ENCODE measurements around the gene CD300C. TPM values are rescaled to one million over a fixed set of nuclear protein-coding genes. Genes with fewer than 3 reads are reported as not detected.

CD300C gene
- under 1 TPM in 1 of 2 donors, not detected in 1; 0.52 TPM for total RNA-seq

DNA sequence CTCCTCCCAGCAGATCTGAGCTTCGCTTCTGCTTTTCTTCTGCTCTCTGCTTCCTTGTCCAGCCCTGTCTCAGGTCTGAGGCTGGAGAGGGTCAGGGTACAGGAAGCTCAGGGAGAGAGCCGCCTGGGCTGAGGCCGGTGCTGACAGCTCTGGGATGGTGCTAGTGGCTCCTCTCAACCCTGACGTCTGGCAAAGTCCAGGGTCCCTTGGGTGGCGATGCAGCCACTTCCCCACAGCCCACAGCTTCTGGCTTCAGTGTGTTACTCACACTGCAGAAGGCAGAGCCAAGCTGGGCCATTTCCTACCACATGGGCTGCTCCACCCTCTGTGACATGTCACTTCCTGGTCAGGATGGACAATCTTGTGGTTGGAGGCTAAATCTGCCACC lies at the start of gene CD300C:
TSS of gene CD300C (minus strand) at position 273 of the 388 bp plus-strand sequence. CDS start 333 bp downstream, outside the sequence.
- peak within 1 kb of the TSS in 1 of 4 donors; percentile 41 for H3K27ac ChIP-seq
- no peaks in the 10 kb centered on the region for H3K27me3 ChIP-seq
- ATAC-seq (no peak), DNase-seq (peak in 1 of 4 donors; percentile 51)
- no peak within 1 kb of the TSS for H3K4me3 ChIP-seq
- H3K36me3 ChIP-seq (replicated peaks in 1 of 2; ENCODE audit: insufficient read depth in 1 of 2, low read depth in 2 of 2): no peaks in the 10 kb centered on the region
- intact Hi-C loops (cut with DNase I): no loop called here
- peak in 2 of 3 donors; percentile 14 to 38 for TF ChIP-seq POLR2A (IDR thresholded peaks at IDR 0.05)
- TF ChIP-seq, protein P1, sequence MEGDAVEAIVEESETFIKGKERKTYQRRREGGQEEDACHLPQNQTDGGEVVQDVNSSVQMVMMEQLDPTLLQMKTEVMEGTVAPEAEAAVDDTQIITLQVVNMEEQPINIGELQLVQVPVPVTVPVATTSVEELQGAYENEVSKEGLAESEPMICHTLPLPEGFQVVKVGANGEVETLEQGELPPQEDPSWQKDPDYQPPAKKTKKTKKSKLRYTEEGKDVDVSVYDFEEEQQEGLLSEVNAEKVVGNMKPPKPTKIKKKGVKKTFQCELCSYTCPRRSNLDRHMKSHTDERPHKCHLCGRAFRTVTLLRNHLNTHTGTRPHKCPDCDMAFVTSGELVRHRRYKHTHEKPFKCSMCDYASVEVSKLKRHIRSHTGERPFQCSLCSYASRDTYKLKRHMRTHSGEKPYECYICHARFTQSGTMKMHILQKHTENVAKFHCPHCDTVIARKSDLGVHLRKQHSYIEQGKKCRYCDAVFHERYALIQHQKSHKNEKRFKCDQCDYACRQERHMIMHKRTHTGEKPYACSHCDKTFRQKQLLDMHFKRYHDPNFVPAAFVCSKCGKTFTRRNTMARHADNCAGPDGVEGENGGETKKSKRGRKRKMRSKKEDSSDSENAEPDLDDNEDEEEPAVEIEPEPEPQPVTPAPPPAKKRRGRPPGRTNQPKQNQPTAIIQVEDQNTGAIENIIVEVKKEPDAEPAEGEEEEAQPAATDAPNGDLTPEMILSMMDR (IDR thresholded peaks at IDR 0.05): no peak
- WGBS, 2 donors: 56 to 90% methylated on average over 2 to 5 of the region's 5 CpGs
- H3K4me1 ChIP-seq: no peaks in the 10 kb centered on the region
- no peaks in the 10 kb centered on the region for H3K9me3 ChIP-seq

DNA sequence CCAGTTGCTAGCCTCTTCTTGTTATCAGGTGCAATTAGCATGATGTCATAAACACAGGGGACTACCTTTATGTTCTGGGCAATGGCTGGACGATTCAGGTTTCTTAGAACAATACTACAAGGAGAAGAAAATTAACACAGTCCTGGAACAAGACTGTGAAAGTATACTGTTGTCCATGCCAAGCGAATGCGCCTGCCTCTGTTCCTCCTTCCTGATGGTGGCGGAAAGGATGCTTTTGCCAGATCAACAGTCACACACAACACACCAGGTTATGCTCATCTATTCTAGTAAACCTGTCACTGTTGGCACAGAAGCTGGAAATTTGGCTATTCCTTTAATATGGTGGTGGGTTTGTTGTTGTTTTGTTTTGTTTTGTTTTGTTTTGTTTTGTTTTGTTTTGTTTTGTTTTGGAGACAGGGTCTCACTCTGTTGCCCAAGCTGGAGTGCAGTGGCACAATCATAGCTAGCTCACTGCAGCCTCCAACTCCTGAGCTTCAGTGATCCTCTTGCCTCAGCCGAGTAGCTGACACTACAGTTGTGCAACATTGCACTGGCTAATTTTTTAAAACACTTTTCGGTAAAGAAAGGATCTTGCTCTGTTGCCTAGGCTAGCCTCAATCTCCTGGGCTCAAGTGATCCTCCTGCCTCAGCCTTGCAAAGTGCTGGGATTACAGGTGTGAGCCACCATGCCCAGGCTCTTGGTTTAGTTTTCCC lies 49.3 kb upstream of the CD300C start:
- intact Hi-C loops (cut with DNase I): no loop called here
- no peaks in the 10 kb centered on the region for H3K4me1 ChIP-seq
- no peaks in the 10 kb centered on the region for H3K36me3 ChIP-seq (replicated peaks in 1 of 2; ENCODE audit: insufficient read depth in 1 of 2, low read depth in 2 of 2)
- no peak for TF ChIP-seq POLR2A (IDR thresholded peaks at IDR 0.05)
- TF ChIP-seq, protein P1 (IDR thresholded peaks at IDR 0.05): no peak
- H3K9me3 ChIP-seq: no peaks in the 10 kb centered on the region
- DNase-seq (no peak), ATAC-seq (no peak)
- H3K27me3 ChIP-seq: no peaks in the 10 kb centered on the region
- WGBS, 2 donors: 60 to 62% methylated on average over 6 of the region's 6 CpGs
- no peak overlapping the region for H3K27ac ChIP-seq
- no peak overlapping the region for H3K4me3 ChIP-seq

DNA sequence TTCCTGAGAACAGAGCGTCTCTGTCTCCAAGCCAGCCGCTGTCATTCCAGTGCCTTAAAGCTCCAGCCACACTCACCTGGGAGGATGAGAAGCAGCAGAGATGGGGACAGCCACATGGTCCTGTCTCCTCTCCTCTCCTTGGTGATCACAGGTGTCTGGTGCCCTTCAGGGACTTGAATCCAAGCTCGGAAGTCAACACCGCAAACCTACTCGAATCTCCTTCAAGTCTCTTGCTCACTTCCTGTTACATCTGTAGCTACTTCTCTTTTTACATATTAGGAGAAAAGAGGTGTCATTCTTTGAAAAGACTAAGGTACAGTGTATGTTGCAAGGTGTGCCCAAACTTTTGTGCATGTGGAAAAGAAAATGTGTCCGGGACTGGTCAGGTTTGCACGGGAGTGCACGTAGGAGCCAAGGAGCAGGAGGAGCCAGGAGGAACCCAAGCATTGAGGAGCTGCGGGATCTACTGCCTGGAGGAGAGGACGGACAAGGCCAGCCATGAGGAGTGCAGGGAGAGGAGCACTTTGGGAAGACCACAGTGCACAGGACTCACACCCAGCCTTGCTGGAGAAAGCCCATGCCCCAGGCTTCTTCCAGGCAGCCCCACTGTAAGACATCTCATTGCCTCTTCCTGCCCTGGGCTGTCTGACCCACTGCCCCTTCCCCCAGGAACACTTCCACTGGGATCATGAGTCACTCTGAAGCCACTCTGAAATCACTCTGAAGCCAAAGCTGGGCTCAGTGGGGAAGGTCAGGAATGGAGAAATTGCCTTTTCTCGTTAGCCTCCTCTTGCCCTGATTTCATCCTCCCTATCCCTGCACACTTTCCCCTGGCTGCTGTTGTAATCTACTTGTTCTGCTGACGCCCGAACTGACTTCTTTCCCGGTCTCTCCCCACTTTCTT lies 46.4 kb upstream of the CD300C start, which contains the start of gene CD300LD:
TSS of gene CD300LD (minus strand) at position 197 of the 904 bp plus-strand sequence. CDS start at position 116, 81 bp downstream.
- Histone ChIP-seq H3K4me3 (no peak within 1 kb of the TSS), H3K4me1 (no peaks in the 10 kb centered on the region), H3K36me3 (replicated peaks in 1 of 2; ENCODE audit: insufficient read depth in 1 of 2, low read depth in 2 of 2) (no peaks in the 10 kb centered on the region), H3K27ac (no peak within 1 kb of the TSS), H3K27me3 (no peaks in the 10 kb centered on the region), H3K9me3 (no peaks in the 10 kb centered on the region)
- 49 to 52% methylated on average over 14 of the region's 14 CpGs for WGBS, 2 donors
- DNase-seq (no peak), ATAC-seq (no peak)
- intact Hi-C loops (cut with DNase I): no loop called here
- no peak for TF ChIP-seq POLR2A (IDR thresholded peaks at IDR 0.05)
- TF ChIP-seq, protein P1 (IDR thresholded peaks at IDR 0.05): no peak

DNA sequence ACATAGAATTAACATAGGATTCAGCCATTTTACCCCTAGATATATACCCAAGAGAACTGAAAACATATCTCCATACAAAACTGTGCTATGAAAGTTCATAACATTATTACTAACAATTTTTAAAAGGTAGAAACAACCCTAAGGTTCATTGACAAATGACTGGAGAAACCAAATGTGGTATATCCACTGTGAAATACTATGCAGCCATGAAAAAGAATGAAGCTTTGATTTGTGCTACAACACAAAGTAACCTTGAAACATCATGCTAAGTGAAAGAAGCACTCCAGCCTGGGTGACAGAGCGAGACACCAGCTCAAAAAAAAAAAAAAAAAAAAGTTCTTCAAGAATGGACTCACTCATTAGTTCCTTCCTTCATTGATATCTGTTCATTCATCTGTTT lies 45.6 kb upstream of the CD300C start:
- intact Hi-C loops (cut with DNase I): no loop called here
- DNase-seq (no peak), ATAC-seq (no peak)
- TF ChIP-seq, protein P1 (IDR thresholded peaks at IDR 0.05): no peak
- TF ChIP-seq POLR2A (IDR thresholded peaks at IDR 0.05): no peak
- no peaks in the 10 kb centered on the region for H3K9me3 ChIP-seq
- 59 to 62% methylated on average over 1 of the region's 1 CpG for WGBS, 2 donors
- H3K4me3 ChIP-seq: no peak overlapping the region
- H3K4me1 ChIP-seq: no peaks in the 10 kb centered on the region
- no peak overlapping the region for H3K27ac ChIP-seq
- H3K27me3 ChIP-seq: no peaks in the 10 kb centered on the region
- H3K36me3 ChIP-seq (replicated peaks in 1 of 2; ENCODE audit: insufficient read depth in 1 of 2, low read depth in 2 of 2): no peaks in the 10 kb centered on the region

All from body of pancreas (tissue), 4 donors.